Spleen (tissue), 7 donors: Measurements from ENCODE around the gene JMJD1C.

Source experiments
- POLR2A ChIP-seq, 3 donors: fragments of 450-650 bp; IDR thresholded peaks; one replicate each; pipeline ENCODE4 v1.5.1; 2017; ENCODE audit warnings: antibody characterized with exemption in 3 of 3, mild to moderate bottlenecking in 1 of 3
- POLR2AphosphoS5 ChIP-seq, 3 donors: sonication (generic); formaldehyde crosslinking; IDR thresholded peaks; one replicate each; pipeline ENCODE4 v1.5.1; 2017; ENCODE audit warnings: antibody characterized with exemption in 3 of 3
- TF ChIP-seq, protein P1 (sequence below), 11 experiments: fragments of 200-600 bp in 7 of 11; fragments of 450-650 bp in 4 of 11; sonication (generic) in 4 of 11; IDR thresholded peaks in 8 of 11; conservative IDR thresholded peaks in 3 of 11; 1 replicate in 7 of 11; 2 replicates in 4 of 11; pipeline versions ENCODE4 v1.4.0 to v1.8.0; 2016 to 2021; ENCODE audit warnings: antibody characterized with exemption in 11 of 11, inconsistent platforms in 4 of 11, mild to moderate bottlenecking in 1 of 11
- donor health status: DM: no; HTN: no; CAD: no; lungs with moderate emphysema.
- donor health status: DM: no; HTN: no; CAD: no.
- donor health status: DM: no; HTN: no; CAD: no.

DNA sequence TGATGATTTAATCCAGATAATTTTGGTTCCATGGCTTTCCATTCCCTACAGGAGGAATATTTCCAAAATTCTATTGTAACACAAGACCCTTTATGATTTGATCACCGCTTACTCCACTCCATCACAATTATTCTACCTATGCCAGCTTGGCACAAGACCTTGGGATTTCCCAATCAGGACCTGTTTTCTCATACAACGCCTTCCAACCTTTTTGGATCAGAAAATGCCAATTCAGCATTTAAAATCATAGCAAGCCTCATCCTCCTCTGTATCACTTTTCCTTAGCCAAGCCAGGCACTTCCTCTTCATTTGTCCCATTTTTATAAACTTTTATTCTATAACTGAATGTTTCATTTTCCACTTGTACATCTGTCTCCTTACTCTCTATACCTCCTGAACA is 100.9 kb downstream of the JMJD1C start:
- TF ChIP-seq, protein P1, sequence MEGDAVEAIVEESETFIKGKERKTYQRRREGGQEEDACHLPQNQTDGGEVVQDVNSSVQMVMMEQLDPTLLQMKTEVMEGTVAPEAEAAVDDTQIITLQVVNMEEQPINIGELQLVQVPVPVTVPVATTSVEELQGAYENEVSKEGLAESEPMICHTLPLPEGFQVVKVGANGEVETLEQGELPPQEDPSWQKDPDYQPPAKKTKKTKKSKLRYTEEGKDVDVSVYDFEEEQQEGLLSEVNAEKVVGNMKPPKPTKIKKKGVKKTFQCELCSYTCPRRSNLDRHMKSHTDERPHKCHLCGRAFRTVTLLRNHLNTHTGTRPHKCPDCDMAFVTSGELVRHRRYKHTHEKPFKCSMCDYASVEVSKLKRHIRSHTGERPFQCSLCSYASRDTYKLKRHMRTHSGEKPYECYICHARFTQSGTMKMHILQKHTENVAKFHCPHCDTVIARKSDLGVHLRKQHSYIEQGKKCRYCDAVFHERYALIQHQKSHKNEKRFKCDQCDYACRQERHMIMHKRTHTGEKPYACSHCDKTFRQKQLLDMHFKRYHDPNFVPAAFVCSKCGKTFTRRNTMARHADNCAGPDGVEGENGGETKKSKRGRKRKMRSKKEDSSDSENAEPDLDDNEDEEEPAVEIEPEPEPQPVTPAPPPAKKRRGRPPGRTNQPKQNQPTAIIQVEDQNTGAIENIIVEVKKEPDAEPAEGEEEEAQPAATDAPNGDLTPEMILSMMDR (IDR thresholded peaks at IDR 0.05 in 8 of 11, conservative IDR thresholded peaks at IDR 0.05 in 3 of 11), result no peak
- TF ChIP-seq POLR2AphosphoS5 (IDR thresholded peaks at IDR 0.05) (no peak), POLR2A (IDR thresholded peaks at IDR 0.05) (no peak)
